ENCODE measurements around the gene ALKBH8.
"Not testable (repeated sequence)": the region's sequence is repeated elsewhere in the genome, so short reads cannot be mapped to it uniquely, and the experiment has no call there.

ALKBH8 gene

DNA sequence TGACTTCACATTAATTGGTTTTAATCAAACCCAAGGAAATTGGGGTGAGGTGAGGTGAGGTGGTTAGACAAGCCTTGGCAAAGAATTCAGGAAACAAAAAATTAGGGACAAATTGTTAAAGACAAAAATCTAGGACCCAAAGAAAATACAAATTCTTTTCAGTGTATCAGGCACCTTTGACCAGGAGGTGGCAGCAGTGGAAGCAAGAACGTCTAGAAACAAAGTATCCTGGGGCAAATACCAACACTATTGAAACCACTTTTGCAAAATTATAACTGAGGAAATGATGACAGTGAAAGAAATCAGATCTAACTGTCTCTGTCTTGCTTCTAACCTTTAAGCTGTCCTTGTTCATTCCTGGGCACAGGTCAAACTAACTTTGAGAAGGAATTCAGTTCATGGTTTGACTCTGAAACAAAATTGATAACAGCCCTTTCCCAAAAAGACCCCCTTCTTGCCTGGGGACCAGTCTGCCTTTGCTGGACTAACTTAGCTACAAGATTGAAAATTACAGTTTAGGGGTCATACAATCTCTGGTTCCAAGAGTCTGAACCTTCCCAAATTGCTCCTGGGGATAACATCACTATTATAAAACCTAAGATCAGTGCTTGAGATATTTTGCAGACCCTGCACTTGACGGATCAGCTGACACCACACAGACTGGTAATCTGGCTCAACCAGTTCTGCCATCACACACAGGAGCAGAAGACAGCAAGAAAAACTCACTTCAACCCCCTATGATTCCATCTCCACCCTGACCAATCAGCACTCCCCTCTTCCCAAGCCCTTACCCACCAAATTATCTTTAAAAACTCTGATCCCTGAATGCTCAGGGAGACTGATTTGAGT lies 11.2 kb upstream of the ALKBH8 start:
- TF ChIP-seq, protein P1, sequence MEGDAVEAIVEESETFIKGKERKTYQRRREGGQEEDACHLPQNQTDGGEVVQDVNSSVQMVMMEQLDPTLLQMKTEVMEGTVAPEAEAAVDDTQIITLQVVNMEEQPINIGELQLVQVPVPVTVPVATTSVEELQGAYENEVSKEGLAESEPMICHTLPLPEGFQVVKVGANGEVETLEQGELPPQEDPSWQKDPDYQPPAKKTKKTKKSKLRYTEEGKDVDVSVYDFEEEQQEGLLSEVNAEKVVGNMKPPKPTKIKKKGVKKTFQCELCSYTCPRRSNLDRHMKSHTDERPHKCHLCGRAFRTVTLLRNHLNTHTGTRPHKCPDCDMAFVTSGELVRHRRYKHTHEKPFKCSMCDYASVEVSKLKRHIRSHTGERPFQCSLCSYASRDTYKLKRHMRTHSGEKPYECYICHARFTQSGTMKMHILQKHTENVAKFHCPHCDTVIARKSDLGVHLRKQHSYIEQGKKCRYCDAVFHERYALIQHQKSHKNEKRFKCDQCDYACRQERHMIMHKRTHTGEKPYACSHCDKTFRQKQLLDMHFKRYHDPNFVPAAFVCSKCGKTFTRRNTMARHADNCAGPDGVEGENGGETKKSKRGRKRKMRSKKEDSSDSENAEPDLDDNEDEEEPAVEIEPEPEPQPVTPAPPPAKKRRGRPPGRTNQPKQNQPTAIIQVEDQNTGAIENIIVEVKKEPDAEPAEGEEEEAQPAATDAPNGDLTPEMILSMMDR (conservative IDR thresholded peaks at IDR 0.05; ENCODE audit: low read depth, low read length), result peak; percentile 74
- DNase-seq (ENCODE audit: low read depth); H3K4me3 ChIP-seq (ENCODE audit: low read length): not testable (repeated sequence)

DNA sequence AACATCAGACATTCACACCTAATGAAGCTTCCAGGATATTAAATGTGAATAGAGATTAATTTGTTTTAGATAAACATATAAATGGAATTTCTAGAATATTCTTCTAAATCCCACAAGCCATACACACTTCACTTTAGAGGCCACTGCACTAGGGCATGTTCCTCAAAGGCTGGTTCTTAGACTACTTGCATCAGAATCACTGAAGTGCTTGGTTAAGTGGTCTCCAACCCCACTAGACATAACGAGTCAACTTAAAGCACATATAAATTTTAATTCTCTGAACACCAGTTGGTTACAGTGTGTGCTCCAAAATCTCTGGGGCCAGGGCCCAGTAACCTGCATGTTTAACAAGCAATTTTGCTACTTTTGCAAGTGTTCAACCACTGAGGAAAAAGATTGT lies 7.9 kb upstream of the ALKBH8 start:
- no peak for DNase-seq (ENCODE audit: low read depth)
- TF ChIP-seq, protein P1 (conservative IDR thresholded peaks at IDR 0.05; ENCODE audit: low read depth, low read length), result no peak
- H3K4me3 ChIP-seq (ENCODE audit: low read length), result no peak overlapping the region

DNA sequence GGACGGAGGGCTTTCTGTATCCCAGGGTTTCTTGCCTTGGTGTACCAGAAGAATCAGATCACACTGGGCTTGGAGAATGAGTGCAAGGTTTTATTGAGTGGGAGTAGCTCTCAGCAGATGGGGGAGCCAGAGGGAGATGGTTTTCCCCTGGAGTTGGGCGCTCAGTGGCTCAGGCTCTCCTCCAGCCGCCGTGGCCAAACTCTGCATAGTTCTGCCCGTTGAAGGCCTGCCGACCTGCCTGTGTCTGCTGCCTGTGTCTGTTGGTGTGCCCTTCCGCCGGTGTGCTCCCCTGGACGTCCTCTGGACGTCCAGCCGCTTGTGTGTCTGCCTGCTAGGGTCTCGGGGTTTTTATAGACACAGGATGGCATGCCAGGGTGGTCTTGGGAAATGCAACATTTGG lies 4.5 kb upstream of the ALKBH8 start:
- H3K4me3 ChIP-seq (ENCODE audit: low read length), result no peak overlapping the region
- DNase-seq (ENCODE audit: low read depth), result no peak
- TF ChIP-seq, protein P1 (conservative IDR thresholded peaks at IDR 0.05; ENCODE audit: low read depth, low read length), result no peak

DNA sequence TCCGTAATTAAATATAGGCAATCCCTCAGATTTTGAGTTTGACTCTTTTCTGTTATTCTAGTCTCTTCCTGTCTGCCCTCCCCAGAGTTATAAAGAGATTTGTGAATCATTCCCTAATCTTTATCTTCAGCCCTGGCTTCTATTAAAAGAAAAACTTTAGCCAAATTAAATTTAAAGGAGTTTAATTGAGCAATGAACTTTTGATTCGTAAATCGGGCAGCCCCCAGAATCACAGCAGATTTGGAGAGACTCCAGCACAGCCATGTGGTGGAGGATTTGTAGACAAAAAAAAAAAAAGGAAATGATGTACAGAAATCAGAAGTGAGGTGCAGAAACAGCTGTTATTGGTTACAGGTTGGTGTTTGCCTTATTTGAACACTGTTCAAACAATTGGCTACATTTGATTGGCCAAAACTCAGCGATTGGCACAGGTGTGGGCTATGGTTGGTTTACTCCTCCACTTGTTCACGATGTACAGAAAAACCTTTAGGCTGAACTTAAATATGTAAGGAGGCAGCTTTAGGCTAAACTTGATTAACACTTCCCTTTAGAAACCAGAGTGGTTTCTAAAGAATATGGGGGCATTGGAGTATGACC lies 2.3 kb upstream of the ALKBH8 start:
- H3K4me3 ChIP-seq (ENCODE audit: low read length), result no peak overlapping the region
- TF ChIP-seq, protein P1 (conservative IDR thresholded peaks at IDR 0.05; ENCODE audit: low read depth, low read length), result no peak
- DNase-seq (ENCODE audit: low read depth), result no peak

DNA sequence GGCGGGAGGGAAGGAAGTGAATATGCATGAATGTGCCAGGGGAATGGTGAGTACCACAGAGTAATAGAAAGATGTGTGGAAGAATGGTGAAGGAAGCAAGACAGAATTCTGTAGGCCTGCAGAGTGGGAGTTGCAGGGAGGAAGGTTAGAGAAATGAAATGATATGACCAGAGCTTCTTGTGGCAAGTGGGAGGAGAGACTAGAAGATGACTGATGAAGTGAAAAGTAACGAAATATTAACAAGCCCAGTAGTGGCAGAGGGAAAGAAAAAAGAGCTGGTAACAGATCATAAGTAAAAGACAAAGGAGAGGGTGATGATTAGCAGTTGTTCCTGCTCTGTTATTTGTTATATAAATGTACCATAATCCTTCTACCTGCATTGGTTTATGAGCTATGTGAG lies 1.0 kb upstream of the ALKBH8 start:
- no peak for DNase-seq (ENCODE audit: low read depth)
- TF ChIP-seq, protein P1 (conservative IDR thresholded peaks at IDR 0.05; ENCODE audit: low read depth, low read length), result no peak

DNA sequence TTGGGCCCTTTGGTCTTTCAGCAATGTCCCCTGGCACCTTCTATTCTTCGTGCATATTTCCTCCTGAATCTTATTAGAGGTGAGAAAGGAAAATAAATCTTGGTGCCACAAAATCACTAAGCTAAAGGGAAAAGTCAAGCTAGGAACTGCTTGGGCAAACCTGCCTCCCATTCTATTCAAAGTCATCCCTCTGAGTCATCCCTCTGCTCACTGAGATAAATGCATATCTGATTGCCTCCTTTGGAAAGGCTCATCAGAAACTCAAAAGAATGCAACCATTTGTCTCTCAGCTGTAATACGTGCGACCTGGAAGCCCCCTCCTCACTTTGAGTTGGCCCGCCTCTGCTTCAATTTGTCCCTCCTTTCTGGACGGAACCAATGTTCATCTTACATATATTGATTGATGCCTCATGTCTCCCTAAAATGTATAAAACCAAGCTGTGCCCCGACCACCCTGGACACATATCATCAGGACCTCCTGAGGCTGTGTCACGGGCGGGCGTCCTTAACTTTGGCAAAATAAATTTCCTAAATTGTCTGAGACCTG lies 493 bp upstream of the ALKBH8 start:
- H3K4me3 ChIP-seq (ENCODE audit: low read length), result peak overlapping the region; percentile 100
- DNase-seq (ENCODE audit: low read depth), result not testable (repeated sequence)

More for the DNA sequence above, 1.0 kb upstream of the ALKBH8 start:
- H3K4me3 ChIP-seq (ENCODE audit: low read length), result no peak overlapping the region

DNA sequence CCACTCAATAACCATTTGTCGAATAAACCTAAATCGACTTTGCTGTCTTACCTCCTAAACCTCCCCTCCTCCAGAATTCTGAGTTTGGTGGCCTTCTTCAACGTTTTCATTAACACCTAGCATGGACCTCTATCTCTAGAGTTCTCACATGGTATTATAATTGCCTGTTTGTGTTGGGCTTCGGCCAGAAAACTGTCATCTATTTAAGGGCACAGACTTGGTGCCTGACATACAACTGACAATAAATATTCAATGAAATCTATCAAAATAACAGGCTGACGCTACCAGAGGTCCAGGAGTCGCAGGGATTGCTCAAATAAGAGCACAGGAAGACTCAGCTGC lies 687 bp downstream of the ALKBH8 start:
- no peak for DNase-seq (ENCODE audit: low read depth)
- TF ChIP-seq, protein P1 (conservative IDR thresholded peaks at IDR 0.05; ENCODE audit: low read depth, low read length), result no peak
- peak overlapping the region; percentile 100 for H3K4me3 ChIP-seq (ENCODE audit: low read length)
